Peyer's patch (tissue), 4 donors: ENCODE measurements around the gene PAK2. TPM values are rescaled to one million over a fixed set of nuclear protein-coding genes. Genes with fewer than 3 reads are reported as not detected.
A peak's percentile ranks its signal among the peaks of the same experiment; 100 is the strongest.

Source experiments
- DNase-seq, 3 donors: peaks; one replicate each; pipeline ENCODE4 v3.0.0-alpha.2; 2017 to 2019
- H3K27ac ChIP-seq, 4 donors: fragments of 200-600 bp; sonication (generic); one replicate each; pipeline ENCODE4 v1.5.1; 2016 to 2019
- H3K27me3 ChIP-seq, 2 donors: fragments of 200-600 bp; sonication (generic); one replicate each; pipeline ENCODE4 v1.5.1; 2019
- H3K36me3 ChIP-seq, 3 donors: fragments of 200-600 bp; sonication (generic); one replicate each; pipeline ENCODE4 v1.5.1; 2016 to 2019
- H3K4me1 ChIP-seq, 4 donors: fragments of 200-600 bp; sonication (generic); one replicate each; pipeline ENCODE4 v1.5.1; 2016 to 2019
- H3K4me3 ChIP-seq, 4 donors: fragments of 200-600 bp; sonication (generic); 1 replicate in 3 of 4; 2 replicates in 1 of 4; pipeline ENCODE4 v1.5.1; 2016 to 2019; ENCODE audit warnings: mild to moderate bottlenecking in 1 of 4
- H3K9me3 ChIP-seq, 4 donors: fragments of 200-600 bp; sonication (generic); one replicate each; pipeline ENCODE4 v1.5.1; 2016 to 2019; ENCODE audit warnings: mild to moderate bottlenecking in 1 of 4
- POLR2A ChIP-seq, 2 donors: fragments of 450-650 bp; IDR thresholded peaks; one replicate each; pipeline ENCODE4 v1.5.1; 2017; ENCODE audit warnings: antibody characterized with exemption in 2 of 2, mild to moderate bottlenecking in 2 of 2, moderate library complexity in 2 of 2
- total RNA-seq, 4 donors: library from RNA; depleted of rRNA; stranded (reverse); fragments of >200 nt; gene quantifications; one replicate each; pipeline ENCODE4 v1.1.0, GENCODE V29; 2016
- TF ChIP-seq, protein P1 (sequence below), 6 experiments: fragments of 450-650 bp in 4 of 6; fragments of 200-600 bp in 2 of 6; sonication (generic) in 1 of 6; IDR thresholded peaks; one replicate each; pipeline ENCODE4 v1.5.1; 2017 to 2019; ENCODE audit warnings: antibody characterized with exemption in 6 of 6, mild to moderate bottlenecking in 3 of 6, moderate library complexity in 1 of 6

Gene PAK2
- total RNA-seq, 4 donors from 2014 or later: 42.9 to 65.2 (median 53.5) TPM

DNA sequence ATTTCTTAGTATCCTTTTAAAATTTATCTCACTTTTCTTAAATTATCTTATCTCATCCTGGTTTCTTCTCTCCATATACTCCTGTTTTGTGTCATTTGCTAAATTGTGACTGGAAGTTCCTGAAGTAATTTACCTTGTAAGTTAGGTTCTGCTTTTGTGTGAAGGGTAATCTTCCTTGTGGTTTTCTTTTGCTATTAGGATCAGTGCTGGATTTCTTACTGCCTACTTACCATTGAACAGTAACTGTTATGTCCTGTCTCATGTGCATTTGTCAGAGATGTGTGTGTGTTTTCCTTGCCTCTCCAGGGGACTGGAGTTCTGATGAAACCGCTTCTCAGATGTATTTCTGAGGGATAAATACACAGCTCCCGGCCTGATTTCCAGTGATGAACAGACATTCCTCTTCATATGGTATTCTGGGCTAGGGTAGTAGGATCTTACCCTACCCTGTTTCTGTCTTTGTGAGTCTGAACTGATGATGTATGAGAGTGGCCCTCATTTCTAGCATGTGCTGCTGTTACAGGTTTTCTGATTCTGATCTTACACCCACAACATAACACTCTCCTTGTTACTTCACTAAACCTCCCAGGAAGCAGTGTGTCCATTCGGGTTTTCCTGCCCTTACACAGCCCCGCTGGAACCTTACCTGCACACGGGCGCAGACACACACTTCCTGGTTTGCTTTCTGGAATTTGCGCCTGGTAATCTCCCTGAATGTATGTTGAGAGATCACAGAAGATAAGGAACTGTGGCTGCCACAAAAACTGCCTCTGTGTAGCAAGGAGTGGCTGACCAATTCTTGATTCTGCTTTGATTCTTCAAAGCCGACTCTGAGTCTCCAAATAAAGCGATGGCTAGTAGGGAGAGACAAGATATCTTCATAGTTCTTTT lies 14.7 kb downstream of the PAK2 start:
- Histone ChIP-seq H3K9me3 (peaks cover 0 to 9% (median 3%) of the 10 kb centered on the region in 4 donors), H3K4me3 (no peak overlapping the region), H3K27me3 (no peaks in the 10 kb centered on the region), H3K27ac (peak overlapping the region in 3 of 4 donors; percentile 2 to 62 (median 35)), H3K4me1 (peaks cover 0 to 16% (median 0%) of the 10 kb centered on the region in 4 donors), H3K36me3 (no peaks in the 10 kb centered on the region)
- no peak for TF ChIP-seq POLR2A (IDR thresholded peaks at IDR 0.05)
- TF ChIP-seq, protein P1, sequence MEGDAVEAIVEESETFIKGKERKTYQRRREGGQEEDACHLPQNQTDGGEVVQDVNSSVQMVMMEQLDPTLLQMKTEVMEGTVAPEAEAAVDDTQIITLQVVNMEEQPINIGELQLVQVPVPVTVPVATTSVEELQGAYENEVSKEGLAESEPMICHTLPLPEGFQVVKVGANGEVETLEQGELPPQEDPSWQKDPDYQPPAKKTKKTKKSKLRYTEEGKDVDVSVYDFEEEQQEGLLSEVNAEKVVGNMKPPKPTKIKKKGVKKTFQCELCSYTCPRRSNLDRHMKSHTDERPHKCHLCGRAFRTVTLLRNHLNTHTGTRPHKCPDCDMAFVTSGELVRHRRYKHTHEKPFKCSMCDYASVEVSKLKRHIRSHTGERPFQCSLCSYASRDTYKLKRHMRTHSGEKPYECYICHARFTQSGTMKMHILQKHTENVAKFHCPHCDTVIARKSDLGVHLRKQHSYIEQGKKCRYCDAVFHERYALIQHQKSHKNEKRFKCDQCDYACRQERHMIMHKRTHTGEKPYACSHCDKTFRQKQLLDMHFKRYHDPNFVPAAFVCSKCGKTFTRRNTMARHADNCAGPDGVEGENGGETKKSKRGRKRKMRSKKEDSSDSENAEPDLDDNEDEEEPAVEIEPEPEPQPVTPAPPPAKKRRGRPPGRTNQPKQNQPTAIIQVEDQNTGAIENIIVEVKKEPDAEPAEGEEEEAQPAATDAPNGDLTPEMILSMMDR (IDR thresholded peaks at IDR 0.05): no peak
- DNase-seq: peak in 1 of 3 donors; percentile 52

DNA sequence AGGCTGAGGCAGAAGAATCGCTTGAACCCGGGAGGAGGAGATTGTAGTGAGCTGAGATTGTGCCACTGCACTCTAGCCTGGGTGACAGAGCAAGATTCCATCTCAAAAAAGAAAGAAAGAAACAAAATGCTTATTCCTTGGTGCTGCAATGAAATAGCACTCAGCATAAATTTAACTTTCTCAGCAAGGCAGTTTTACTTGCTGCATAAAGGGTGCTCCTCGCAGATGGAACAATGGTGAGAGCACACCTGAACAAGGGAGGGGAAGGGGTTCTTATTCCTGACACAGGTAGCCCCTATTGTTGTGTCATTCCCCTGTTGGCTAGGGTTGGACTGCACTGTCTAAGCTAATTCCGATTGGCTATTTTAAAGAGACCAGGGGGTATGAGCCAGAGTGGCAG lies 17.1 kb downstream of the PAK2 start:
- no peak overlapping the region for H3K4me3 ChIP-seq
- peaks cover 0 to 9% (median 3%) of the 10 kb centered on the region in 4 donors for H3K9me3 ChIP-seq
- no peak overlapping the region for H3K27ac ChIP-seq
- no peaks in the 10 kb centered on the region for H3K27me3 ChIP-seq
- TF ChIP-seq, protein P1 (IDR thresholded peaks at IDR 0.05): no peak
- TF ChIP-seq POLR2A (IDR thresholded peaks at IDR 0.05): no peak
- no peaks in the 10 kb centered on the region for H3K36me3 ChIP-seq
- peaks cover 0 to 16% (median 0%) of the 10 kb centered on the region in 4 donors for H3K4me1 ChIP-seq
- DNase-seq: no peak

DNA sequence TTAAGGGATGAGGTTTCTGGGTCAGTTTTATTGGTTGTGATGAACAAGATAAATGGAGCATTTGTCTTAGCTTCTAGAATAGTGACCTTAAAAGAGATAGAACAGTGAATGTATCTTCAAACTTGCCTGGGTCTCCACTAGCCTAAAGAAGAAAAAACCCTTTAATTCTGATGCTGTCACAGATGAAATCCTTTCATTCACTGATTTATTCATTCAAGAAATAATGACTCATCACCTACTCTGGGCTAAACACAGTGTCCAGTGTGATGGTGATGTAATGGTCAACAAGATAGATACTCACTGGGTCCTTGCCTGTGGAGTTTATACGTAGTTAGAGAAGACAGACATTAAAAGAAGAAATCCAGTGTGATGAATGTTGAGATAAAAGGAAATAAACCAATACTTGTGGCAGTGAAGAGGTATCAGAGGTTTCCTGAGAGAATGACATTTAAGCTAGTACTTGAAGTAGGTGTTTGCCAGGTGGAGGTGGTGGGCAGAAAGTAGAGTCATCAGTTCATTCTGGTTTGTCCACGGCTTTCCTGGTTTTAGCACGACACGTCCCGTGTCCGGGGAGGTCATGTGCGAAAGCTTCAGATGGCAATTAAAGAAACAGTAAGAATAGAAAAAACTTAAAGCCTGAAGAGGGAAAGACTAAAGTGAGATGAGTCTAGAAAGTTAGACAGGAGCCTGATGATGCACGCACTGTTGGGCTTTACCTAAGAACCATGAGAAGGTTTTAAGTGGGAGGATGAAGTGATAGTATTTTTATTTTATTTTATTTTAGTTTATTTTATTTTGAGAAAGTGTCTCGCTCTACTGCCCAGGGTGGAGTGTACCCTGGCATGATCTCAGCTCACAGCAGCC lies 18.5 kb downstream of the PAK2 start:
- H3K9me3 ChIP-seq: peaks cover 0 to 9% (median 3%) of the 10 kb centered on the region in 4 donors
- H3K36me3 ChIP-seq: peaks cover 0 to 4% (median 0%) of the 10 kb centered on the region in 3 donors
- H3K27me3 ChIP-seq: no peaks in the 10 kb centered on the region
- peaks cover 0 to 16% (median 0%) of the 10 kb centered on the region in 4 donors for H3K4me1 ChIP-seq
- TF ChIP-seq, protein P1 (IDR thresholded peaks at IDR 0.05): no peak
- TF ChIP-seq POLR2A (IDR thresholded peaks at IDR 0.05): no peak
- no peak overlapping the region for H3K4me3 ChIP-seq
- H3K27ac ChIP-seq: no peak overlapping the region
- DNase-seq: no peak

DNA sequence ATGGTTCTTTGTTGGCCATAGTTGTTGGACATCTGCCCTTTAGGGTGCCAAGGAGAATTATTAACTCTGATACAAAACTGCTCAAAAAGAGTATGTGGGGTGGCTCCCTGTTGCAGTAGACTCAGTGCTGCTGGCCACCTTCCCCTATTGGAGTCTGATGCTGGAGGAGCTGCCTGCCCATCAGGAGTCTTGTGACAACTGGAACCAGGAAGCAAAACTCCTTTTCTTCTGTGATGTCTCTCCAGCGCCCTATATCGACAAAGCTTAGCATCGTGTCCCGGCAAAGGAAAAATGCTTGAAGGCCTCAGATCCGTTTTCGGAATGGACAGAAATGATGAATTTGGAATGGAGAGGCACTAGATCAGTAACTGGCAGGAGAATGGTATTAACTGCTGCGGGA lies 23.5 kb downstream of the PAK2 start:
- Histone ChIP-seq H3K27ac (no peak overlapping the region), H3K36me3 (peaks cover 0 to 5% (median 0%) of the 10 kb centered on the region in 3 donors), H3K4me3 (no peak overlapping the region), H3K27me3 (no peaks in the 10 kb centered on the region), H3K9me3 (no peaks in the 10 kb centered on the region), H3K4me1 (no peaks in the 10 kb centered on the region)
- DNase-seq: no peak
- no peak for TF ChIP-seq POLR2A (IDR thresholded peaks at IDR 0.05)
- TF ChIP-seq, protein P1 (IDR thresholded peaks at IDR 0.05): no peak

DNA sequence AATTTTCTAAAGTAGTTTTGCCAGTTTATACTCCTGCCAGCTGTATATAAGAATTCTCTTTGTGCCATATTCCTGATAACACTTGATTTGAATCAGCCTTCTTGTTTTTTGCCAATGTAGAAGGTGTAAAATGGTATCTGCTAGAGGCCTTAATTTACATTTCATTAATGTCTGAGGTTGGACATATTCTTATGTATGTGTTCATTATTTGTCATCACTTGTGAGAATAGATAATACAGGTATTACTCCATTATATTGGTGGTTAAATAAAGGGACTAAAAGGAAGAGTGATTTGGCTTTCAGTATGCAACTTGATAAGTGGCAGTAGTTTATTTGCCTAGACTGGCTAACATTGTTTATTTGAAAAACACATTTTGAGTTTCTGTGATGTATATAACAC lies 25.8 kb downstream of the PAK2 start:
- Histone ChIP-seq H3K4me1 (no peaks in the 10 kb centered on the region), H3K27me3 (no peaks in the 10 kb centered on the region), H3K9me3 (no peaks in the 10 kb centered on the region), H3K36me3 (peaks cover 0 to 11% (median 0%) of the 10 kb centered on the region in 3 donors), H3K4me3 (no peak overlapping the region), H3K27ac (no peak overlapping the region)
- DNase-seq: no peak
- TF ChIP-seq, protein P1 (IDR thresholded peaks at IDR 0.05): no peak
- TF ChIP-seq POLR2A (IDR thresholded peaks at IDR 0.05): no peak
